SIG-M5 (cell line): ENCODE measurements around the gene PALM3.

Experiments
- DNase-seq: peaks from one replicate; lab custom pipeline; 2025; lab: John Stamatoyannopoulos, UW

The PALM3 gene

DNA sequence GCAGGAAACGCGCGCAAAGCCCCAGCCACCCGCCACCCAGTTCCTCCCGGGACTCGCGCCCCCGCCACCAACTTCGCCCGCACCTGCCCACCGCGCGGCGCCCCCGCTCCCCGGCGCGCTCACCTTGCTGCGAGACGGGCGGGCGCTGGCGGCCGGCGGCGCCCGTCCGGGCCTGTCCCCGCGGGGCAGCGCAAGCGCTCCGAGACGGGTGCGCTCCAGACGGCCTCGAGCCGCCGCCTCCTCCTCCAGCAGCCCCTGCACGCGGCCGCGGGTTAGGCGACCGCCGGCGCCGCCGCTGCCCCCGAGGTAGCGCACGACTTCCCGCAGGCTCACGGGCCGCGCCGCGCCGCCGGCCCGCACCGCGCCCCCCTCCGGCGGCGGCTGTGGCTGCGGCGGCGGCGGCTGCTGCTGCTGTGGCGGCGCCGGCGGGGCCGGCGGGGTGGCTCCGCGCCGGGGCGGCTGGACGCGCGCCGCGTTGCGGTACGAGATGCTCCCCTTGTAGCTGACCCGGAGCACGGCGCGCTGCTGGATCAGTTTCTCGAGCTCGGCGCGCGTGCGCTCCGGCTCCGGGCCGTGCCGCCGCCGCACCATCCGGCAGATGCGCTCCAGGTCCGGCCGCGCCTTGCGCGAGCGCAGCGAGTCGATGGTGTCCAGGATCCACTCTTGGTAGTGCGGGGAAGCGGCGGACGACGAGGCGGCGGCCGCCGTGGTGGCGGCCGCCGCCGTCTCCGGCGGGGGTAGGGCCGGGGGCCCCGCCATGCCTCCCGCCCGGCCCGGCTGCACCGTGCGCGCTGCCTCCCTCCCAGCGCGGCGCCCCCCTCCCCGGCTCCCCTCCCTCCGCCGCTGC, 28.0 kb upstream of the PALM3 start:
- no peak for DNase-seq

DNA sequence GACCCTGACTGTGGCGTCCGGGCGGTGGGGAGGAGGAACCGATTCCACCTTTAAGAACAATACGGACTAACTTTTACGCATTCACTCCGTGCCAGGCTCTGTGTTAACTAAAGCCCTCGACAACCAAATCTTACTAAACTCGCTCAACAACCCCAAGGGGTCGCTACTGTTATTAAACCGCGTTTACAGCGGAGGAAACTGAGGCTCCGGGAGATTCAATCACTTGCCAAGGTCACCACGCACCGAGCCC, 27.5 kb upstream of the PALM3 start:
- no peak for DNase-seq

DNA sequence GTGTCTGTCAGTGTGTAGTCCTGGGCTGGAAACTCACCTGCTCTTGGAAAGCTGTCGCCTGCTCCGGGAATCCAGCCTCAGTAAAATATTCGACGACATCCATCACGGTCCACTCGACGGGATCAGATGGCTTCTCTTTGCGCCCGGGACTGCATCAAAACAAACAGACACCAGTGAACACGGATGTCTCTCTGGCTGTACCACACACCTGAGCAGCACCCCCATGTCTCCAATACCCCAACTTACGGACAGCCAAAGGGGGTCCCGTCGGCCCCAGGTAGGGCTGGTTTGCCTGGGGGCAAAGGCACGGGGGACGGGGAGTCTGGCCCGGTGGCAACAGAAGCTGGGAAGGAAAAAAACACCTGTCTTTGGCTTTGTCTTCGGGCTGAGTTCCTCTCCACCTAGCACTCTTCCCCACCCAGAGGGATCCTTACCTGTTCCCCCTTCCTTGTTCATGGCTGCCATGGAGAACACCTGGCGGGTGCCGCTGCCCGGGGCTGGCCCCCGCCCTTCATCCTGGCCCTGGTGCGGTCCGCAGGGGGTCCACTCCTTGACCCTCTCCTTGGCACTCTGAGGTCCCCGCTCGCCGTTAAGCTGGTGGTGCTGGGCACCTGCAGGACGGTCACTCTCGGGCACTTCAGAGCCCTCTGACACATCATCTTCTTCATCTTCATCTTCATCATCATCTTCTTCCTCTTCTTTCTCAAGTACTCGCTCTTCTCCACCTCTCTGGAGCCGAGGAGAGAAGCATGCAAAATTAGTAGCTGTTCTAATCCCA, 26.9 kb upstream of the PALM3 start:
- no peak for DNase-seq

DNA sequence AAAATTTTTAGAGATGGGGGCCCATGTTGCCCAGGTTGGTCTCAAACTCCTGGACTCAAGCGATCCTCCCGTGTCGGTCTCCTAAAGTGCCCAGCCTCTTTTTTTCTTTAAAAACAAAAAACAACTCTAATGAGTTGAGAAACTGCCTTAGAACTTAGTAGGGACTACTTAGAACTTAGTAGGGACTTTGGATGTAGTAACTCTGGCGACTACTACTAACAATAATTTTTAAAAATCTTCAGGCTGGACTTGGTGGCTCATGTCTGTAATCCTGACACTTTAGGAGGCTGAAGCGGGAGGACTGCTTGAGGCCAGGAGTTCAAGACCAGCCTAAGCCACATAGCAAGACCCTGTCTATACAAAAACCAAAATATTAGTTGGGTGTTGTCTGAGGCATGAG, 24.2 kb upstream of the PALM3 start:
- DNase-seq = no peak

DNA sequence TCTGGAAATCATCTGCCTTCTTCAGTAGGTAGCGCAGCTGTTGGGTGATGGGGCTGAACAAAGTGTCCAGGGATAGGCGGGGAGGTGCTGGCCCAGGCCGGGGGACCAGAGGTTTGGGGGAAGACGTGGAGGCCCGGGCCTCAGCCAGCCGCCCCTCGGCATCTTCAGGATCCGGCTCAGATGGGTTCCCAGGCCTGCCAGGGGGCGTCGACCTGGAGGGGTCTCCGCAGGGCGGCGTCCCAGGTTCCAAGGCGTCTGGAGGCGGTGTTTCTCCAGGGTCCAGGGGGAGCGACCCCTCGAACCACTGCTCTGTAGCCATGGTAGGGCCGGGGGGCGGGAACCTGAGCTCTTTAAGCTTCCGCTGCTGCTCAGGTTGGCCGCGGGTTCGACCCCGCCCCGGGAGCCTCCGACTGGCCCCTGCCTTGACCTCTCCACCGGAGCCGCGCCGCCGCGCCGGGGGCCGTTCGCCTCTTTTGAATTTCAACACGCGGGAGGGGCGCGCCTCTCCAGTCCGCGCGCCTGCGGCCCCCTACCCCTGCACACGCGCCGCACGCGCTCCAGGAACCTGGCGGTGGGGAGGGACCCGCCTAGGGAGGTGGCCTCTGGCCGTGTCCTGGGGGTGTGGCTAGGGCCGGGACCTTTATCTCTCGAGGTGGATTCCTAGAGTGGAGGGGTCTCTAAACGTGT, 23.6 kb upstream of the PALM3 start, which contains the start of gene C19orf67:
C19orf67 (minus strand) TSS at position 475 of the 687 bp plus-strand sequence; CDS start at position 319, 156 bp downstream.
- no peak for DNase-seq

DNA sequence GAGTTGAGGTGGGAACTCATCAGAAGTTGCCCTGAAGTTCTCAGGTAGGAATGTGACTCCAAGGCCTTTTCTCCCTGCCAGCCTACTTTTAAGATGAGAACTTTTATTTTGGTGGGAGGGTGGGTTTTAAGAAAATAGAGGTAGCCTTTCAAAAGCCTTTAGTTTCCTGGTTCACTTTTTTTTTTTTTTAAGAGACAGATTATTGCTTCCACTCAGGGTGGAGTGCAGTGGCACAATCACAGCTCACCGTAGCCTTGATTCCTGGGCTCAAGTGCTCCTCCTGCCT, 20.7 kb upstream of the PALM3 start:
- no peak for DNase-seq

DNA sequence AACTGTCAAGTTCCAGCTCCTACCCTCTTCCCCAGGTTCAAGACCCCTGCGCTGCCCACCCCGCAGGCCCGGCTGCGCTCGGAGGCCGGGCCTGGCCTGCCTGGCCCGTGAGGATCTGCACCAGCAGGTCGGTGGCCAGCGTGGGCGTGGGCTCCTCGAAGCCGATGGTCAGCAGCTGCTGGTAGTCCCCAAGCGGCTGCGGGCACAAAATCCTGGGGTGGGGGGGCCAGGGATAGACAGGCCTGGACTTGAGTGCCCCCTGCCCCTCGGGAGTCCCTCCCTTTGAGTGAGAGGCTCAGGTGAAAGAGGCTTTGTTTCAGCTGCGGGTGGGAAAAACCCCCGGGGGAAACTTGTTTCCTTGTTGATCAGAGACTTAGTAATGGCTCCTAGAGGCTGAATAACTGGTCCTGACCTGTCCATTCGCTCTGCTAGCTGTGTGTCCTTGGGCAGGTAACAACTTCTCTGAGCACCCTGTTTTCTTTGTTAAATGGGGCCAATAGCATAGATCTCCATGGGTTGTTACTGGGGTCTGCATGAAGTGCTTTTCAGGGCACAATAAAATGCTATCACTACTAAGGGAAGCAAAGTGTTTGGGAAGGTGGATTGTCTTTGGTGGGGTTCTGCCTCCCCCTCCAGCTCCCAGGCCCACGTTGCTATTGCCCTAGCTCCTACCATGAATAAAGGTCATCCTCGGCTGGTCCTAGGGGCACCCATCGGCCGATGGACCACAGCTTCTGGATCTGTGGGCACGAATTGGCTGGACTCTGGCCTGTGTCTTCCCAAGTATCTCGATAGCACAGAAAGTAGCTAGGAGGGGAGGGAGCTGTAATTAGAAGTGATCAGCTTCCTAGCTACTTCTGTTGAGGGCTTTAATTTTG, 20.2 kb upstream of the PALM3 start:
- no peak for DNase-seq

DNA sequence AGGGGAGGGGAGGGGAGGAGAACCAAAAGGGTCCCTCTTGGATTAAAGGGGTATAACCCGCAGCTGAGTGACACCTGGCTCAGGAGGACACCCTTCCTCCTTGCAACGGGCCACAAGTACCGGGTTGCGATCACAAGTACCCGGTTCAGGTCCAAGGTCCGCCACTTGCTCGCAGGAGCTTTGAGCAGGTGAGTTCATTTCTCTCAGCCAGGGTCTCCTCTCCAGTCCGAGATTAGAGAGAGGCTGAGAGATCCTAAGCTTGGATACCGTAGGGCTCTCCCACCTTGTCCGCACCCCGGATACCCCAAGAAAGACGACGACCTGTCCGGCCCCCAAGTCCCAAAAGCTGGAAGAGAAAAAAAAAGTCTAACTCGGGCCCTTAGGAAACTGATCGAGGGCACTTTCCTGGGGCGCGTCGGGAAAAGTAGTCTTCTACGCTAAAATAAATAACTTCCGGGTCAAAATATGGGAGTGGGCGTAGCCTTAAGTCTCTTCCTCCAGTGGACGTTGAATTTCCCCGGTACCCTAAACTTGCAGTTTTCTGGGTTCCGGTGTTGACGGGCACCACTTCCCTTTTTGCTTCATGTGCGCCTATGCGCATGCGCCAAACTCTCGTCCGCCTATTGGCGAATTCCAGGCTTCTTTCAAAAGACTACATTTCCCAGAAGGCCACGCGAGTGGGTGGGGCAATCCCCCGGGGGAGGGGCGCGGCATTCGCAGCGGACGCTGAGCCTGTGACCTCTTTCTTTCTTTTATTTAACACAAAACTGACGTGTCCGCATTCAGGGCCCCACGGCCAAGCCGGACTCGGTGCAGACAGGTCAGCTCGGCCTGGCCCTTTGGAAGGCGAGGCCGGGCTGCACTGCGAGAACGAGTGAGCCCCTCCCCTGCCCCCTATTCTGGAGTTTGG, 19.3 kb upstream of the PALM3 start:
- peak; percentile 88 for DNase-seq

DNA sequence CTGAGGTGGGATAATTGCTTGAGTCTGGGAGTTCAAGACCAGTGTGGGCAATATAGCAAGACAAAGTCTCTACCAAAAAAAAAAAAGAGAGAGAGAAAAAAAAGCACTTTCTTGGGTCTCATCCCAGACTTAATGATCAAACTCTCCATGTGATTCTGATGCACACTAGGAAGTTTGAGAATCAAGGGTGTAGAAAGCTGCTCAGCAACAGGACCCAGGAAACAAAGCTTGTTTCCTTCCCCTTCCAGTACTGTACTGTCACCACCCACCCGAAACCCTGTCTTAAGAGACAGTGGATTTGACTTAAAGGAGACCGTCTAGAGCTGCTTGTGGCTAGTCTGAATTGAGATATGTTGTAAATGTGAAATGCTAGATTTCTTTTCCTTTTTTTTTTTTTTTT, 16.5 kb upstream of the PALM3 start:
- no peak for DNase-seq

DNA sequence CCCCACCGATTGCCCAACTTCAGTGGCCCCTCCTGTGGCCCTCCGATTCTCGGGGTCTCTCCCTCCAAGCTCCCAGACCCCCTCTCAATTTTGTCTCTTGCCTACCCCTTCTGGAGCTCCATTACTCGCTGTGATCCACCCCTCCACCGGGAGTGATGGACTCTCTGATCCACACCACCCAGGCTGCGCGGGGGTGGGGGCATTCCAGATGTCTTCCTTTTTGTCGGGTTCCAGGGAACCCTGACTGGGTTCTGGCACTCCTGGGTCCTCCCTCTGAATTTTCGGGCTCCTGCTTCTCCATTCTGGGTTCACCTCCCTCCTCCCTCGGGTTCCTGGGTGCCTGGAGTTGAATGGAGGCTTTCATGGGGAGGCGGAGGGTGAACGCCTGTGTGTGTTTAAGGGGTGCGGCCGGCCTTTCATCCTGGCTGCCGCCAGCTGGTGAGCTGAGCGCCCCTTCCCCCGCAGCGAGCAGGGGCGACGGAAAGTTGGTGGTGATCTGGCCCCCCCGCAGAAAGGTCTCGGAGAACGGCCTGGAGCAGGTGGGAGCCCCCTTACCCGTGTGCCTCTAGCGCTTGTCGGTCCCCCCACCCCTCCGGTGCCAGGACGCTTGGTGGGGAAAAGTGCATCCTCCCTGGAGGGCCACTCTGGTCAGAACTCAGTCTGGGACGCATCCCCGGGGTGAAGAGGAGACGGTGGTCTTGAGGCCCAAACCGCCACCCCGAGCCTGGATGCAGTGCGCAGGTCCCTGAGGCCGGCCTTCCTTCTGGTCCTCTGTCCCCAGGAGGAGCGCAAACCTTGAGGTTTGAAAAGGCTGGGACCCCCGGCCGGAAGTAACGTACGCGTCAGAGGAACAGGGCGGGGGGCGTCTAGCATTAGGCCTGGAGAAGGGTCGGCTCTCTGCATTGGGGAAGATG, 12.3 kb upstream of the PALM3 start:
- DNase-seq = no peak

DNA sequence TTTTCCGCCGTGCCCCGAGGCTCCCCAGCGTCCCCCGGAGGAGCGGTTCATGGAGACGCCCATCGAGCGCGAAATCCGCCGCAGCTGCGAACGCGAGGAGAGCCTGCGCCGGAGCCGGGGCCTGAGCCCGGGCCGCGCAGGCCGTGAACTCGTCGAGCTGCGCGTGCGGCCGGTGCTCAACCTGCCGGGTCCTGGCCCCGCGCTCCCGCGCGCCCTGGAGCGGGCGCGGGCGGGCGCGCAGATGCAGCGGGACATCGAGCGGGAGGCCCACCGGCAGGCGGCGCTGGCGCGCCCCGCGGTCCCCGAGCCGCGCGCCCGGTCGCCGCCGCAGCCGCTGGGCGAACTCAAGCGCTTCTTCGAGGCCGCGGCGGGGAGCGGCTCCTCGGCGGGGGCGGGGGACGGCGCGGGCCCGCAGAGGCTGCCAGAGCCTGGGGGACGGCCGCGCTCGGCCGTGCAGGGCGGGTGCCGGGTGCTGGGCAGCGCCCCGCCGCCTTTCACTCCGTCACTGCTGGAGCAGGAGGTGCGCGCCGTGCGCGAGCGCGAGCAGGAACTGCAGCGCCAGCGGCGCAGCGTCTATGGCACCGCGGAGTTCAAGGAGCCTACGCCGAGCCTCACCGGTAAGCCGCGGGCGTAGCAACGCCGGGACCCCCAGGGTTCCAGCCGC, 11.5 kb upstream of the PALM3 start:
- DNase-seq = no peak

DNA sequence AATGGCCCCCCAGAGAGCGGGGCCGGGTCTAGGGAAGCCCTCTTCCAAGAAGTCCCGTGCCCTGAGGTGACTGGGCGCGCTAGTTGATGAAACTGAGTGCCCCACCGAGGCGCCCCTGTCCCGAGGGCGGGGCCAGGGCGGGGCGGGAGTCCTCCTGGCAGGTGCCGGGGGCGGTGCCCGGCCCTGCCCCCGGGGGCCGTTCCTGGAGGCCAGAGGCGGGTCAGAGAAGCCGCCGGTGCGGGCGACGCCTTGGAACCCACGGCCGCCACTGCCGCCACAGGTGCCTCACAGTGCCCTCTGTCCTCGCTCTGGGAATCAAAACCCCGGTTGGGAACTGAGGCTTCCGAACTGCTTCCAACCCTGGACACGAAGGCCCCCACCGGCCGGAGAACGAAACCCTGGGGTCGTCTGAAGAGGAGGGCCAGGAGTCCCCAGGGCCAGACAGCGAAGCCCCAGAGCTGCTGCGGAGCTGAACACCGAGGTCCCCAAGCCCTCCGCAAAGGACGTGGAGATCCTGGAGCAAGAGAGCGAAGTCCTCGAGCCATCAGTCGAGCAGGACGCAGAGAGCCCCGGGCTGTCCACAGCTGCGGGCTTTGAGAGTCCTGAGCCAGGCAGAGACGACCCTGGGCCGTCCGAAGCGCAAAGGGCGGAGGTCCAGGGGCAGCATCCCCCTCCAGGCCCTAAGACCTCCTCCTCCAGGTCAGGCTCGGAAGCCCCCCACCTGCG, 10.8 kb upstream of the PALM3 start, which contains the start of gene MISP3:
MISP3 (plus strand) TSS at position 252 of the 726 bp plus-strand sequence. CDS start 524 bp downstream, outside the sequence.
- no peak for DNase-seq

DNA sequence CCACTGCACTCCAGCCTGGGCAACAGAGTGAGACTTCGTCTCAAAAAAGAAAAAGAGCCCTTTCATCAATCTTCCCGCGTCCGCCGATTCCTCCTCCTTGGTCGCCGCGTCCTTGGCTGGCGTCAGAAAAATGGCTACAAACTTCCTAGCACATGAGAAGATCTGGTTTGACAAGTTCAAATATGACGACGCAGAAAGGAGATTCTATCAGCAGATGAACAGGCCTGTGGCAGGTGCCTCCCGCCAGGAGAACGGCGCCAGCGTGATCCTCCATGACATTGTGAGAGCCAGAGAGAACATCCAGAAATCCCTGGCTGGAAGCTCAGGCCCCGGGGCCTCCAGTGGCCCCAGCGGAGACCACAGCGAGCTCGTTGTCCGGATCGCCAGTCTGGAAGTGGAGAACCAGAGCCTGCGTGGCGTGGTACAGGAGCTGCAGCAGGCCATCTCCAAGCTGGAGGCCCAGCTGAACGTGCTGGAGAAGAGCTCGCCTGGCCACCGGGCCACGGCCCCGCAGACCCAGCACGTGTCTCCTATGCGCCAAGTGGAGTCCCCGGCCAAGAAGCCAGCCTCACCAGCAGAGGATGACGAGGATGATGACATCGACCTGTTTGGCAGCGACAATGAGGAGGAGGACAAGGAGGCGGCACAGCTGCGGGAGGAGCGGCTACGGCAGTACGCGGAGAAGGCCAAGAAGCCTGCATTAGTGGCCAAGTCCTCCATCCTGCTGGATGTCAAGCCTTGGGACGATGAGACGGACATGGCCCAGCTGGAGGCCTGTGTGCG, 8.6 kb upstream of the PALM3 start:
- no peak for DNase-seq

DNA sequence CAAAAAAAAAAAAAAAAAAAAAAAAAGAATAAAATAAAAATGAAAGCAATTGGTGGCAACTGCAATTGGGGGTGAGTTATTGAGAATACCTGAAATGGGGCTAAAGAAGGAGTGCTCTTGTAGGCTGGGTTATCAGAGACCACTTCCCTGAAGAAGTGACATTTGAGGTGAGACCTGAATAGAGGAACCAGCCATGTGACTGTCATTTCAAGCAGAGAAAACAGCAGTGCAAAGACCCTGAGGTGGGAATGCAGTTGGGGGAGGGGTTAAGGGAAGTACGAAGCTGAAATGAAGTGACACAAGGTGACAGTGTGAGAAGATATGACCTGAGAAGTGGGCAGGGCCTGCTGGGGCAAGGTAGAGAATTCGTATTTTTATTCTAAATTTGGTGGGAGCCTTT, 4.3 kb upstream of the PALM3 start:
- no peak for DNase-seq

DNA sequence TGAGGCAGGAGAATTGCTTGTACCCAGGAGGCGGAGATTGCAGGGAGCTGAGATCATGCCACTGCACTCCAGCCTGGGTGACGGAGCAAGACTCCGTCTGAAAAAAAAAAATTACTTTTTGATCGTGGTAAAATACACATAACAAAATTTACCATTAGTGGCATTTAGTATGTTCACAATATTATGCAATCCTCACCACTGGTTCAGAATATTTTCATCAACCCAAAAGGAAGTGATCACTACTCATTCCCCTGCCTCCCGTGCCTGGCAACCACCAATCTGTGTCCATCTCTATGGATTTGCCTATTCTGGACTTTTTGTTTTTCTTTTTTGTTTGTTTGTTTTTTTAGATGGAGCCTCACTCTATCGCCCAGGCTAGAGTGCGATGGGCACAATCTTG, 1.2 kb upstream of the PALM3 start:
- DNase-seq = no peak

DNA sequence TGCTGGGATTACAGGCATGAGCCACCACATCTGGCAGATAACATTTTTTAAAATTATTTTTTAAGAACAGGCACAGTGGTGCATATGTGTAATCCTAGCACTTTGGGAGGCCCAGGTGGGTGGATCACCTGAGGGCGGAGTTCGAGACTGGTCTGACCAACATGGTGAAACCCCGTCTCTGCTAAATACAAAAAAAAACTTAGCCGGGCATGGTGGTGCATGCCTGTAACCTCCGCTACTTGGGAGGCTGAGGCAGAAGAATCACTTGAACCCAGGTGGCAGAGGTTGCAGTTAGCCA, 631 bp upstream of the PALM3 start:
- DNase-seq = no peak

DNA sequence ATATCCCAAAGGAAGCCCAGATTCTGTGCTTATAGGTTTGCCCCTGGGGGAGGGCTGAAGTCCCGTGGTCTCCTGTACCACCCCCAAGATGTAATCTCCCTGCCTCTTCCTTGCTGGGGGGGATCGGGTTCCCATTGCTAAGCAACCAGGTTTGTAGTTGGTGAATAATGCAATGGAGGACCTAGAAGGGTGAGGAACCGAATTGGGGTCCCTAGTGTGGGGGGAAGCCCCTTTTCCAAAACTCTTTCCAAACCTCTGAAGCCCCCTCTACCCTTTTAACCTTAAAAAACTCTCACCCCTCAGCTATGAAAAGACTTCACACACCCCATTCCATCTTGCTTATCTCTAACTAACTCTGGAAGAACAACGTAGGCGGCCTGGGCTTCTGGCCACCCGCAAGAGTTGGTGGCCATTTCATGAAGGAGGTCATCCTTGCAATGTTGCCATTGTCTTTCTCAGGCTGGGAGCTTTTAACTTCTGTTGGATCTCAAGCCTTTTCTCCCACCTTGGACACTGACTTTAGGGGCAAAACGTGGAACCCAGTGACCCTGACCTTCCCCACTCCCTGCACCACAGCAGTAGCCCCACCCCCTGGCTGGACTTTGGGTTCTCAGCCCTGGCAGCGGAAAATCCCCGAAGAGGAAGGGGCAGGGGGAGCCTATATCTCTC, 661 bp downstream of the PALM3 start:
- no peak for DNase-seq
